Stimulated activated CD4-positive, alpha-beta T cell treated with anti-CD3 and anti-CD28 coated beads, Interleukin-4, amount 100 ng/mL, for 1 hour (primary cell): ENCODE results near the gene SETBP1.
"Not testable (repeated sequence)": the region's sequence is repeated elsewhere in the genome, so short reads cannot be mapped to it uniquely, and the experiment has no call there.

Experiments
- DNase-seq: peaks from one replicate; pipeline ENCODE4 v3.0.0-alpha.2; 2020

Gene SETBP1

GRCh38 chr18:44708451-44709083 is 27.9 kb downstream of the SETBP1 start:
- DNase-seq = no peak

GRCh38 chr18:44709307-44710126 is 28.8 kb downstream of the SETBP1 start:
- DNase-seq = no peak

GRCh38 chr18:44710931-44711330 is 30.2 kb downstream of the SETBP1 start:
- no peak for DNase-seq

- DNase-seq = no peak
These were observed 31.3 kb downstream of the SETBP1 start for GRCh38 chr18:44712025-44712424.

GRCh38 chr18:44713435-44713834 is 32.7 kb downstream of the SETBP1 start:
- no peak for DNase-seq

- DNase-seq = no peak
These were observed 33.7 kb downstream of the SETBP1 start for GRCh38 chr18:44714376-44714775.

GRCh38 chr18:44715245-44715644 is 34.6 kb downstream of the SETBP1 start:
- DNase-seq = no peak

GRCh38 chr18:44715842-44716241 is 35.2 kb downstream of the SETBP1 start:
- no peak for DNase-seq

GRCh38 chr18:44716697-44717163 is 36.0 kb downstream of the SETBP1 start:
- DNase-seq = no peak

- DNase-seq = no peak
These were observed 38.9 kb downstream of the SETBP1 start for GRCh38 chr18:44719519-44720060.

- DNase-seq = not testable (repeated sequence)
These were observed 41.1 kb downstream of the SETBP1 start for GRCh38 chr18:44721748-44722147.

- no peak for DNase-seq
These were observed 42.7 kb downstream of the SETBP1 start for GRCh38 chr18:44723411-44723810.

GRCh38 chr18:44724105-44724778 is 43.6 kb downstream of the SETBP1 start:
- DNase-seq = no peak

GRCh38 chr18:44725300-44726058 is 44.8 kb downstream of the SETBP1 start:
- peak; percentile 62 for DNase-seq

GRCh38 chr18:44726059-44726421 is 45.4 kb downstream of the SETBP1 start:
- DNase-seq = no peak

GRCh38 chr18:44727291-44727690 is 46.6 kb downstream of the SETBP1 start:
- DNase-seq = no peak

- DNase-seq = no peak
These were observed 49.0 kb downstream of the SETBP1 start for GRCh38 chr18:44729631-44730101.

GRCh38 chr18:44730803-44731529 is 50.3 kb downstream of the SETBP1 start:
- no peak for DNase-seq

- DNase-seq = no peak
These were observed 51.0 kb downstream of the SETBP1 start for GRCh38 chr18:44731530-44732237.

GRCh38 chr18:44732238-44732563 is 51.5 kb downstream of the SETBP1 start:
- no peak for DNase-seq

GRCh38 chr18:44732599-44732998 is 51.9 kb downstream of the SETBP1 start:
- no peak for DNase-seq
